Pons (tissue), 1 donor: Measurements from ENCODE around the gene PPP1R12A.
"Not testable (repeated sequence)": the region's sequence is repeated elsewhere in the genome, so short reads cannot be mapped to it uniquely, and the experiment has no call there.

Experiments
- DNase-seq: peaks from one replicate; pipeline ENCODE4 v3.0.0-alpha.2; 2016; ENCODE audit warnings: low spot score

Gene PPP1R12A

GRCh38 chr12:79891506-79892162, 43.3 kb downstream of the PPP1R12A start:
- no peak for DNase-seq

GRCh38 chr12:79887890-79888289, 47.0 kb downstream of the PPP1R12A start:
- DNase-seq: no peak

DNA sequence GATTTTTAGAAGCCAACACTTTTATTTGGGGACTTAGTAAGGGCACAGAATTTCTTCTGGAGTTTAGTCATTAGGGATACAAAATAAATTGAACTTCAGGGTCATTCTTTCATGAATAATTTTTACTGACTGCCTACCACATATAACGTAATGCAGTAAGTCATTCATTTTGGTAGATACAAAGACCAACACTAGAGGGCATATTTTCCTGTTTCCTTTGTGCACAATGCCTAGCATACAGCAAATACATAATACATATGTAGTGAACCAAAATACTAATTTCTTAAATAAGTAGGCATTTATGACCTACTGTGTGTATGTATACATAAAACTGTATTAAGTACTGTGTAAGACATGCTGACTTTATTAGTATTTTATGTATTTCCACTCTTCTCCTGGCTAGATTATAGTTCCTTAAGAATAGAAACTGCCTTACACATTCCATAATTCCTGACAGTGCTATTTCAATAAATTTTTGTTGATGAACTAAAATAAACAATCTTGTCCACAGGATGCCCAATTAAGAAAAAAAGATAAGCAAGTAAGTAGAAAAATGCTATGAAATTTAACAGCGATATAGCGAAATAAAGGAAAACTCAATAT, 47.9 kb downstream of the PPP1R12A start:
- DNase-seq: peak; percentile 62

DNA sequence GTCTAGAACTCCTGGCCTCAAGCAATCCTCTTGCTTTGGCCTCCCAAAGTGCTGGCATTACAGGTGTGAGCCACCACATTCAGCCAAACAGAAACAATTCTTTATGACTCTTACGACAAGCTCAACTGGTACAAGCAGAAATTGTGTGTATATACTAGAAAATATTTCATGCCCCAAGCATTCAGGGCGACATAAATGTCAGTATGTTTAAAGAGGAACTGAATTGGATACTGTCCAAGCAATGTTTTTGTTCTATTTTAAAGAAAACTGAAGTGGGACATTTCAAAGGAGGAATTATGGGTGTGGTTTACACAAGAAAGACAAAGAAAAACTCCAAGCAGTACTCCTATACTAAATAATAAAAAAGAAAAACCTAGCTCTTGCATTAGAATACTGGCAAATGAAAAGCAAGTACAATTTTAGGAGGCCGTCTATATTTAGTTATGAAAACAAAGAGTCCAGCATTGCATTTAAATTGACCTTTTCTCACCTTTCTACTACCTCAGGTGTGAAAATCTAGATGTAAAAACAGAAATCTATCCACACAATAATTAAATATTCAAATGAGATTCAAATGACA, 48.9 kb downstream of the PPP1R12A start:
- no peak for DNase-seq

GRCh38 chr12:79884401-79885006, 50.4 kb downstream of the PPP1R12A start:
- no peak for DNase-seq

DNA sequence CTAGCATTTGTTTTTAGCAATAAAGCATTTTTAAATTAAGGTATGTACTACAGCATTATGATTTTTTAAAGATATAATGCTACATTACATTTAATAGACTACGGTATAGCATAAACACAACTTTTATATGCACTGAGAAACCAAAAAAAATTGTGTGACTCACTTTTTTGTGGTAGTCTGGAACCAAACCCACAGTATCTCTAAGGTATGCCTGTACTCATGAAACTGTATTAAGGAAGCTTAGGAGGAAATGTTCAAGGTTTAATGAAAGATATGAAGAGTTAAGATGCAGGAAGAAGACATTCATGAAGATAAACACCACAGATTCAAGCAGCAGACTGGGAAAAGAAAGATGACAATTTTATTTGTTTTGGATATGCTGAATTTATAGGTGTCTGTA, 51.7 kb downstream of the PPP1R12A start:
- DNase-seq: no peak

GRCh38 chr12:79881351-79881750, 53.5 kb downstream of the PPP1R12A start:
- no peak for DNase-seq

DNA sequence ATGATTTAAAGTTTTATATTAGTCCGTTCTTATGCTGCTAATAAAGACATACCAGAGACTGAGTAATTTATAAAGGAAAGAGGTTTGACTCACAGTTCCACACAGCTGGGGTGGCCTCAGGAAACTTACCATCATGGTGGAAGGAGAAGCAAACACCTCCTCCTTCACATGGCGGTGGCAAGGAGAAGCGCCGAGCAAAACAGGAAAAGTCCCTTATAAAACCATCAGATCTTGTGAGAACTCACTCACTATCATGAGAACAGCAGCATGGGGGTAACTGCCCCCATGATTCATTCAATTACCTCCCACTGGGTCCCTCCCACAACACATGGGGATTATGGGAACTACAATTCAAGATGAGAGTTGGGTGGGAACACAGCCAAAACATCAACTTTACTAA, 56.4 kb downstream of the PPP1R12A start:
- DNase-seq: not testable (repeated sequence)

- no peak for DNase-seq
Measured at GRCh38 chr12:79877246-79877645, 57.7 kb downstream of the PPP1R12A start.

DNA sequence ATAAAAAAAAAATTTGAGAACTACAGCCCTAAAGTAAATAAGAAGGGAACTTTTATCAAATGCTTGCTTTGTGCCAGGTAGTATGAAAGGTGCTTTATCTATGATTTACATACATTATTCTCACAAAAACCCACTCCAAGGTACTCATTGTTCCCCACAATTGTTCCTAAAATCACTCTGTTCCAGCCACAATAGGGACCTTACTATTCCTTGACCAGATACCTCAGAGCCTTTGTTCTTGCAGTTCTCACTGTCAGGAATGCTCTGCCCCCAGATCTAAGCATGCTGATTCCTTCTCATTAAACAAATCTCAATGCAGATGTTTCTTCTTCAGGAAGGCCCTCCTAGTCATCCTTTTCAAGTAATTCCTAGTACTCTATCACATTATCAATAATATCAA, 60.2 kb downstream of the PPP1R12A start:
- no peak for DNase-seq

- DNase-seq: no peak
Measured at GRCh38 chr12:79873201-79873600, 61.7 kb downstream of the PPP1R12A start.

DNA sequence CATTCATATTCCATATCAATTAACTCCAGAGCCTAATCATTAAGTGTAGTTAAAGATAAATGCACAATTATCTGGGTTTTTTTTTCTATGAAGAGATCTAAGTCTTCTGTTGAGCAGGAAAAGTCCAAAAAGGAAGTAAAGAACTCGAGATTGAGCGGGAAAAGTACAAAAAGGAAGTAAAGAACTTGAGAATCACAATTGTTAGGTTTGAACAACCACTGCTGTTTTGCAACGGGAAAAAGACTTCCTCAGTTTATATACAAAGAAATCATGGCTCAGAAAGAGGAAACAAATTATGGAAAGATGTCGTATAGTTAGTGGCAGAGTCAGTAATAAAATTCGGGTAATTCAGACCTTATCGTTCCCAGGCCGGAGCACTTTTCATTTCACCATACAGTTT, 63.3 kb downstream of the PPP1R12A start:
- peak; percentile 64 for DNase-seq

DNA sequence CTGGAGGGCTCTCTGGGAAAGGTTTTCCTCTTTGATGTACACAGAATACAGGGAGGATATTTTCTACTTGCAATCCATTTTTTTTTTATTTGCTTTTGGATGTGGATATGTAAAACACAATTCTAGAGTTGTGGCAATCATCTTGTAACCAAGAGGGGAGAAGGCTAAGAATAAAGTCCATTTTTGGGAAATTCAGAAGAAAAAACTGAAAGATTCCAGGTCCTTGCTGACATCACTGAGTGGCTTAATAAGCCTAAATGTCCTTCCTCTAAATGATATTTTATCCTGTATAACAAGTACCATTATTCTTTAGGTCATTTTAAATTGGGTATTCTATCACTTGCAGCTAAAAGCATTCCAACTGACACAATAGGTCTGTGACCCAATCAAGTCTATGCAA, 64.0 kb downstream of the PPP1R12A start:
- no peak for DNase-seq

DNA sequence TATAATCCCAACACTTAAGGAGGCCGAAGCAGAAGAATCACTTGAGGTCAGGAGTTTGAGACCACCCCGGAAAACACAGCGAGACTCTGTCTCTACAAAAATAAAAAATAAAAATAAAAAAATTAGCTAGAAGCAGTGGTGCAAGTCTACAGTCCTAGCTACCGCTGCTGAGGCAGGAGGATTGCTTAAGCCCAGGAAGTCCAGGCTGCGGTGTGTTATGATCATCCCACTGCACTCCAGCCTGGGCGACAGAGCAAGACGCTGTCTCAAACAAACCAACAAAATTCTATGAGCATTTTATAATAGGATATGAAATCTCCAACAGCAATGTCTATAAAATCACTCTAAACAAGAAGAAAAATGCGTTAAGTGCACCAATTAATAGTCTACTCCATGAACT, 75.3 kb downstream of the PPP1R12A start:
- DNase-seq: no peak

DNA sequence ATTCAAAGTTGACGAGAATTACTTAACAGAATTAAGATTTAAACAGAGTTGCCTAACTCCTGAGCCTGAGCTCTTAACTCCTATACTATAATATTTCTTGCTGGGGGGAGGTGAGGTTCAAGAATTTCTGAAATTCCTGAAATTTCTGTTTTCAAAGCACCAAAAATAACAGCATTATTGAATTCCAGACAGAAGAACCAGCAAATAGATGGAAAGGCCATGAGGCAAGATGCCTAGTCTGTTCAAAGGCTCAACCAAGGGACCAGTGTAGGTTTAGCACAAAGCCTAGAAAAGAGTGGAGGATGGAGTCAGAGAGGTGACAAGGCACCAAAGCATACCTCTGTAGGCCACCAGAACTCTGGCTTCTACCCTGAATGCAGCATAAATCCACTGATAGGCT, 76.4 kb downstream of the PPP1R12A start:
- DNase-seq: no peak

DNA sequence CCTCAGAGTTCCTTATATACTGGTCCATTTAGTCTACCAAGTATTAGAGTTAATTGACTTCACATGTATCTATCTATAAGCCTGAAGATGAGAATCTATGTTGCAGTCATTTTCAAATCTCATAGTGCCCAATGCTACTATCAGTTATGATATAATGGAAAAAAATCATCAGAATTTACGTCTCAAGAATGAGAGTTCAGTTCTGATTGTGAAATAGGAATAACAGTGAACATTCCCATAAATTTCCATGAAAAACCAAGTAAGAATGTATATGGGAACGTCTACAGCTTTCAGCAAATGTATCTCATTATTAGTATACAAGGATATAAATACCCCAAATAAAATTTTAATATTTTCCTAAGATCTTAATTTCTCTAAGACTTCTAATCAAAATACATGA, 77.2 kb downstream of the PPP1R12A start:
- DNase-seq: no peak

- DNase-seq: no peak
Measured at GRCh38 chr12:79850610-79851299, 84.1 kb downstream of the PPP1R12A start.

GRCh38 chr12:79848339-79848738, 86.6 kb downstream of the PPP1R12A start:
- DNase-seq: no peak

DNA sequence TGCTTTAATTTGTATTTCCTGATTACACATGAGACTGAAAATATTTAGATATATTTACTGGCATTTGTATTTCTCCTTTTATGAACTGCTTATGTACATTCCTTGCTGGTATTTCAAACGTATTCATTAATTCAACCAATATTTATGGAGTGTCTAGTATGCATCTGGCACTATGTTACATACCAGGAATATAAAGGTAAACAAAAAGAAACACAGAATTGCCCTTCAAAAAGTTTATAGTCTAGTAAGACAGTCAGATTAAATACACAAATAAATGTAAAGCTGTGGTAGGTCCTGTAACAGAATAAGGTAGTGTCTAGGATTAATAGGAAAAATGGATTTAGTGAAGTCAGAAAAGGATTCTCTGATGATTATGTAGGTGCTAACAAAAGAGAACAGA, 87.5 kb downstream of the PPP1R12A start:
- no peak for DNase-seq

DNA sequence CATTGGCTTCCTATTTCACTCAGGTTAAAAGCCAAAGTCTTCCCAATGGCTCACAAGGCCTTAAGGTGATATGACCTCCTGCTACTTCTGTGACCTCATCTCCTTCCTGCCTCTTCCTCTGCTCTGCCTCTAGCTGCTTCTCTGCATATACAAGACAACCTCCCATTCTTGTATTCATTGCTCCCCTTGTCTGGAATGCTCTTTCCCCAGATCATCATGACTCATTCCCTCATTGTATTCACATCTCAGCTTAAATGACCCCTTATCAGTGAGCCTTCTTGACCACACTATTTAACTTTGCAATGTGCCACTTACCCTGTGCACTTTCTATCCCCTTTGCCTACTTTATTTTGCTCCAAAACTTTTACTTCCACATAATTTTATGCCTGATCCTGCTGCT, 90.2 kb downstream of the PPP1R12A start:
- no peak for DNase-seq

- no peak for DNase-seq
Measured at GRCh38 chr12:79843978-79844377, 90.9 kb downstream of the PPP1R12A start.

GRCh38 chr12:79842630-79843029, 92.3 kb downstream of the PPP1R12A start:
- DNase-seq: no peak

DNA sequence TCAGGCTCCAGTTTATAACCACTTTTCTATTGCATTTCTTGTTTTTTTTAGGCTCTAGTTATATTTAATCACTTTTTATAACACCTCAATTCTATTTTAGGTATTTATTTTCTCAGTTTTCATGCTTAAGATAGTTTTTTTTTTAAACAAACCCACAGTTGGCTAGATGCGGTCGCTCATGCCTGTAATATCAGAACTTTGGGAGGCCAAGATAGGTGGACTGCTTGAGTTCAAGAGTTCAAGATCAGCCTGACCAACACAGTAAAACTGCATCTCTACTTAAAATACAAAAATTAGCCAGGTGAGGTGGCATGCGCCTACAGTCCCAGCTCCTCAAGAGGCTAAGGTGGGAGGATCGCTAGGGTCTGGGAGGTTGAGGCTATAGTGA, 93.0 kb downstream of the PPP1R12A start:
- no peak for DNase-seq
